ENCODE results near the gene CLASRP.

The CLASRP gene

GRCh38 chr19:45079911-45080370, 41.1 kb downstream of the CLASRP start:
- DNase-seq (ENCODE audit: low read depth in 2 of 2), result no peak

GRCh38 chr19:45082170-45082569, 43.3 kb downstream of the CLASRP start:
- DNase-seq (ENCODE audit: low read depth in 2 of 2), result no peak

- DNase-seq (ENCODE audit: low read depth in 2 of 2), result no peak
Measured at GRCh38 chr19:45086480-45086879, 47.6 kb downstream of the CLASRP start.

DNA sequence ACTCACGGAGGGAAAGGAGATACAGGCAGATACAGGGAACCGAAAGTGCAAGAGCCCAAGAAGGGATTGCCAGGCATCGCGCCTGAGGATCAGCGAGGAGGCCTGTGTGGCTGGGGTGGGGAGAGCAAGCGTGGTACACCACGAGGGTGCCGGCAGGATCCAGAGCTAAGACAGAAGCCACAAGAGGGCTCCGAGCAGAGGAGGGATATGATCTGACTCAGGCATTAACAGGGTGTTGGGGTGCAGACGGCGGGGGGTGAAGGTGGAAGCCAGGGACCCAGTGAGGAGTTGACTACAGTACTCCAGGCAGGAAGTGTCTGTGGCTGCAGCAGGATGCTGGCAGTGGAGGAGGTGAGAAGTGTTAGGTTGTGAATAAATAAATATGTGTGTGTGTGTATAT, 48.7 kb downstream of the CLASRP start:
- DNase-seq (ENCODE audit: low read depth in 2 of 2), result no peak

- no peak for DNase-seq (ENCODE audit: low read depth in 2 of 2)
Measured at GRCh38 chr19:45090034-45090433, 51.2 kb downstream of the CLASRP start.

GRCh38 chr19:45090606-45091005, 51.8 kb downstream of the CLASRP start:
- DNase-seq (ENCODE audit: low read depth in 2 of 2), result no peak

GRCh38 chr19:45091031-45091923, 52.4 kb downstream of the CLASRP start:
- DNase-seq (ENCODE audit: low read depth in 2 of 2), result peak; percentile 96 to 97

- peak; percentile 94 to 95 for DNase-seq (ENCODE audit: low read depth in 2 of 2)
Measured at GRCh38 chr19:45092747-45093678, 54.2 kb downstream of the CLASRP start, which contains the start of gene PPP1R37. TSS of gene PPP1R37 (plus strand) at chr19:45093179. CDS start at chr19:45093326, 147 bp downstream.

DNA sequence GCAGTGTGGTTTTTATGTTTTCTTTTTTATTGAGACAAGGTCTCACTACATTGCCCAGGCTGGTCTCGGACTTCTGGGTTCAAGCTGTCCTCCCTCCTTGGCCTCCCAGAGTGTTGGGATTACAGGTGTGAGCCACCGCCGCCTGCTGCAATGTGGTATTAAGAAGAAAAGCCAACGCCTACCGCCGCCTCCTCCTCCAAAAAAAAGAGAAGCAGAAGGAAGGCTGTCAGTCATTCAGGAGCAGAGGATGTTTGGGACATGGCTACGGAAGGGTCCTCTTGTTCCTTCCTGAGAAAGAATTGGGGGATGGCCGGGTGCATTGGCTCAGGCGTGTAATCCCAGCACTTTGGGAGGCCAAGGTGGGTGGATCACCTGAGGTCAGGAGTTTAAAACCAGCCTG, 55.3 kb downstream of the CLASRP start:
- no peak for DNase-seq (ENCODE audit: low read depth in 2 of 2)

GRCh38 chr19:45094707-45095106, 55.9 kb downstream of the CLASRP start:
- no peak for DNase-seq (ENCODE audit: low read depth in 2 of 2)

DNA sequence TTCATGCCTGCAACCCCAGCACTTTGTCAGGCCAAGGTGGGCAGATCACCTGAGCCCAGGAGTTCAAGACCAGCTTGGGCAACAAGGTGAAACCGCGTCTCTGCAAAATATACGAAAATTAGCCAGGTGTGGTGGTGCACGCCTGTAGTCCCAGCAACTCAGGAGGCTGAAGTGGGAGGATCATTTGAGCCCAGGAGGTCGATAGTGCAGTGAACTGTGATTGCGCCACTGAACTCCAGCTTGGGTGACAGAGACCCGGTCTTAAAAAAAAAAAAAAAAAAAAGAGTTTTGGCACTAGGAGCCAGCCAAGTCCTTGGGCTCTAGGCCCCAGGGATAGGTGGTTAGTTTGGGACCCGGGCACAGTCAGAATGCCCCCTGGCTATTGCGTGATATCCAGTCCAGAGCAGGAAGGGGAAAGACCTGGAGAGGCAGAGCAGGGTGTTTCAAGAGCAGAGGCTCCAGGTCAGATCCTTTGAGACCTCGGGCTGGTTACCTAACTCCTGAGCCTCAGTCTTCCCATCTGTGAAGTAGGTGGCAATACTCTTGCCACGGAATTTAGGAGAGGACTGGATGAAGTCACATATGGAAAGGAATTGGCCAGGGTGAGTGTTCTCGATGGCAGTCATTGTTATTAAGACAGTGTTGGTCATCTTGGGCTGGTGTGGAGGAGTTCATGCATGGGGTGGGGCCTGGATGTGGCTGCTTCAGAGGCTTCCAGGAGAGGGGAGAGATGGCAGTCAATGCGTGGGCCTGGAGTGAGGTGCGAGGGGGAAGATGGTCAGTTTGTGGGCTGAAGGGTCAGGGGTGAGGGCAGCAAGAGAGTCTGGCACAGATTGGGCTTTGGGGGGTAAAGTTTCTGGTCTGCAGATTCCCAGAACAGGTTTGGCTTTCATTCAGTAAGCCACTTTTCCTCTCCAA, 56.9 kb downstream of the CLASRP start:
- no peak for DNase-seq (ENCODE audit: low read depth in 2 of 2)

DNA sequence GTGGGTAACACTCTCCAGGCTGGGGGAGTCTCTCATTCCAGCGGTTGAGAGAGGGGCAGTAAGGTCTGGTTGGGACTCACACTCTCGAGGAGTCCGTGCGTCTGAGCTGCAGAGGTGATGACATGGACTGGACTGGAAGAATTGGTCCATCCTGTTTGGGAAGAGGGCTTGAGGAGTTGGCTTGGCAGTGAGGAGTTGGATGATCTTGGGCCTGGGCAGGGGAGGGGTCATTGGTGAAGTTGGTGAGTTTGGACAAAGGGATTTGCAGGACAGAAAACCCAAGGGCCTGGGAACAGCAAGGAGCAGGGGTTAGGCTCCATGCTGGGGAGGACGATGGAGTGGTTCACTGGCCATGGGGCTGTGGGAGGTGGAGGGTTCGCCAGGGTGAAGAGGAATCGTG, 57.9 kb downstream of the CLASRP start:
- DNase-seq (ENCODE audit: low read depth in 2 of 2), result no peak

- no peak for DNase-seq (ENCODE audit: low read depth in 2 of 2)
Measured at GRCh38 chr19:45097450-45097775, 58.6 kb downstream of the CLASRP start.

- DNase-seq (ENCODE audit: low read depth in 2 of 2), result peak in 1 of 2 experiments; percentile 45
Measured at GRCh38 chr19:45097776-45098520, 59.1 kb downstream of the CLASRP start.

GRCh38 chr19:45098521-45099466, 59.9 kb downstream of the CLASRP start:
- no peak for DNase-seq (ENCODE audit: low read depth in 2 of 2)

- DNase-seq (ENCODE audit: low read depth in 2 of 2), result no peak
Measured at GRCh38 chr19:45099467-45100191, 60.8 kb downstream of the CLASRP start.

DNA sequence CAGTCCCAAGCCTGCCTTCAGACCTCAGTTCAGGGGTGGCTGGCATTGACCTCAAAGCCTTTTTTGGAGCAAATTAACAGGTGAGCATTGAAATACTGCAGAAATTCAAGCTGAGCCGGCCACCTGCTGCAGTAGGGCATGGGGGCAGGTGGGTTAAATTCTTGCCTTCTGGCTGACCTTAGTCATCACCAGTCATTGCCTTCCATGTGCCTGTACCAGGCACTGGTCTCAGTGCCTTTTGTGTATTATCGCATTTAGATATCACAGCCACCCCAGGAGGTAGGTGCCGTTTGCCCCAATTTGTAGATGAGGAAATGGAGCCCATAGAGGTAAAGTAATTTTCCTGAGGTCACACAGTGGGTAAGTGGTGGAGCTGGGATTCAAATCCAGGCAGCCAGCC, 61.4 kb downstream of the CLASRP start:
- DNase-seq (ENCODE audit: low read depth in 2 of 2), result no peak

DNA sequence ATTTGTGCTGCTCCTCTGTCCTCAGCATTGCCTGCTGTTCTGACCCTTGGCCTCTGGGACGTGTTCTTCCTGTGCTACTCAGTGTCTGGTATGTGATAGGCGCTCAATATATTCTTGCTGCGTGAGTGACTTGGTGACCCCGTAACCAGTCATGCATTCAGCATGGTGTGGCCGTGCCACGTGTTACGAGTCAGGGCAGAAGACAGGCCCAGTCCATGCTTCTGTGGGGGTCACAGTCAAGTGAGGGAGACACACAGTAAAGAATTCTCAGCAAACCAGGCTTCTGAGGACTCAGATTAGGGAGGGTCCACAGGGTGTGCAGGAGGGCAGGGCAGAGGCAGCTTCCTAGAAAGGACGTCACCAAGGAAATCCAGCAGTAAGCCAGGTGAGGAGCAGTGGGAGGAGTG, 62.0 kb downstream of the CLASRP start:
- no peak for DNase-seq (ENCODE audit: low read depth in 2 of 2)

- DNase-seq (ENCODE audit: low read depth in 2 of 2), result no peak
Measured at GRCh38 chr19:45101806-45102205, 63.0 kb downstream of the CLASRP start.

Measured in fibroblast of skin of left biceps (primary cell).